ENCODE measurements around the gene RORC. TPM values are rescaled to one million over a fixed set of nuclear protein-coding genes. Genes with fewer than 3 reads are reported as not detected.

RORC gene
- total and polyA plus RNA-seq, 2 donors (not counting 1 experiment from before 2014, with no cell fraction given), result 0.17 TPM; not detected in 1

DNA sequence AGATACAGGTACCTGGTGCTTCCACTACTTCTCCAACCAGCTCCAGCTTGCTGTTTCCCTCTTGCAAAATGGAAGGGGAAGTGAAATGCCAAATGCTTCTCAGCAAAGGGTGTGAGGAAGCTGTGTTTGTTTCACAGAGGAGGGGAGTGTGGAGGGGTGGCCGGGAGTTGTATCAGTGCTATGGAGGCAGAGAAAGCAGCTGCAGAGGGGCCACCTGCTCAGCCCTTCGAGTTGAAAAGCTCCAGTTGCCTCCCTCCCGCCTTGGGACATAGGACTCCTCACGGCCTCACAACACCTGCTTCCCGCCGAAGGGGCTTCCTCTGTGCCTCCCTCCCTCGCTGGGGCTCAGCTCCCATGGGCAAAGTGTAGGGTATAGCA is 14.3 kb downstream of the RORC start:
- no peaks in the 10 kb centered on the region for H3K4me1 ChIP-seq (ENCODE audit: control insufficient read depth, extremely low read depth, insufficient read depth, low read length)
- no peaks in the 10 kb centered on the region for H3K9me3 ChIP-seq (ENCODE audit: control insufficient read depth, insufficient read depth, low read depth, low read length)
- no peak for DNase-seq (ENCODE audit: low read depth in 2 of 2)
- no peak overlapping the region for H3K4me2 ChIP-seq (ENCODE audit: extremely low read depth, insufficient read depth, low read length)
- H3K27ac ChIP-seq (ENCODE audit: insufficient read depth, low read length), result no peak overlapping the region
- H2AFZ ChIP-seq (ENCODE audit: low read length), result no peak overlapping the region
- H3K4me3 ChIP-seq (replicated peaks in 1 of 4; ENCODE audit: control extremely low read depth in 1 of 4, insufficient read depth in 1 of 4, low read depth in 3 of 4, low read length in 4 of 4), result no peak overlapping the region
- no peaks in the 10 kb centered on the region for H4K20me1 ChIP-seq (ENCODE audit: control insufficient read depth, extremely low read depth, insufficient read depth, low read length)
- H3K27me3 ChIP-seq (ENCODE audit: control insufficient read depth, insufficient read depth, low read length), result peaks cover 18% of the 10 kb centered on the region
- H3K79me2 ChIP-seq (ENCODE audit: control insufficient read depth, insufficient read depth, low read length), result no peaks in the 10 kb centered on the region
- TF ChIP-seq, protein P1, sequence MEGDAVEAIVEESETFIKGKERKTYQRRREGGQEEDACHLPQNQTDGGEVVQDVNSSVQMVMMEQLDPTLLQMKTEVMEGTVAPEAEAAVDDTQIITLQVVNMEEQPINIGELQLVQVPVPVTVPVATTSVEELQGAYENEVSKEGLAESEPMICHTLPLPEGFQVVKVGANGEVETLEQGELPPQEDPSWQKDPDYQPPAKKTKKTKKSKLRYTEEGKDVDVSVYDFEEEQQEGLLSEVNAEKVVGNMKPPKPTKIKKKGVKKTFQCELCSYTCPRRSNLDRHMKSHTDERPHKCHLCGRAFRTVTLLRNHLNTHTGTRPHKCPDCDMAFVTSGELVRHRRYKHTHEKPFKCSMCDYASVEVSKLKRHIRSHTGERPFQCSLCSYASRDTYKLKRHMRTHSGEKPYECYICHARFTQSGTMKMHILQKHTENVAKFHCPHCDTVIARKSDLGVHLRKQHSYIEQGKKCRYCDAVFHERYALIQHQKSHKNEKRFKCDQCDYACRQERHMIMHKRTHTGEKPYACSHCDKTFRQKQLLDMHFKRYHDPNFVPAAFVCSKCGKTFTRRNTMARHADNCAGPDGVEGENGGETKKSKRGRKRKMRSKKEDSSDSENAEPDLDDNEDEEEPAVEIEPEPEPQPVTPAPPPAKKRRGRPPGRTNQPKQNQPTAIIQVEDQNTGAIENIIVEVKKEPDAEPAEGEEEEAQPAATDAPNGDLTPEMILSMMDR (conservative IDR thresholded peaks at IDR 0.05 in 1 of 2, IDR thresholded peaks at IDR 0.05 in 1 of 2; ENCODE audit: low read depth in 1 of 2, low read length in 2 of 2), result no peak
- no peak for TF ChIP-seq EZH2 (IDR thresholded peaks at IDR 0.05; ENCODE audit: low read length, missing control alignments)
- H3K9ac ChIP-seq (ENCODE audit: insufficient read depth, low read length), result no peak overlapping the region
- H3K36me3 ChIP-seq (ENCODE audit: control insufficient read depth, insufficient read depth, low read length), result no peaks in the 10 kb centered on the region

DNA sequence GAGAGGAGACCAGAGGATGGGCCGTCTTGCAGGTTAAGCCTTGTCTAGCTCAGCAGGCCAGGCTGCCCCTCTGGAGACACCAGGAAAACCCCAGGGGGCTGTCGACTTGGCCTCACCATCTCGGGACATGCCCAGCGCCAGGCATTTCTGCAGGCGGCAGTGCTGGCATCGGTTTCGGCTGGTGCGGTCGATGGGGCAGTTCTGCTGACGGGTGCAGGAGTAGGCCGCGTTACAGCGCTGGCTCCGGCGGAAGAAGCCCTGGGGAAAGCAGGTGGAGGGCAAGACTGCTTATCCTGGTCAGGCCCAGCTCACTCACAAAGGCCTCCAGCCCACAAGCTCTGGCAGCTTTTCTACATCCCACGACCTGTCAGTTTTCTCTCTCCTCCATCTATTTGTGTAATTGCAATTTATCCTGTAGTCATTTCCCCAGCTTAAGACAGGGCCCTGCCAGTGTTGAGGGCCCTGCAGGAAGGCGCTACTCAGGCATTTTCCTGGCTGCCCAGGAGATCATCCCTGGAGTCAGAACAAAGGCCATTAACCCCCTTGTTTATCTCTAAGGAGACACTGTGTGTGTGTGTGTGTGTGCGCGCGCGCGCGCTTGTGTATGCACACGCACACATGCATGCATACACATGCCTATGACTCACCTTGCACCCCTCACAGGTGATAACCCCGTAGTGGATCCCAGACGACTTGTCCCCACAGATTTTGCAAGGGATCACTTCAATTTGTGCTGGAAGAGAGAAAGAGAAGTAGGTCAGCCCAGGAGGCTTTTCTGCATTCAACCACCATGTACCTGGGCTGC is 14.9 kb downstream of the RORC start:
- DNase-seq (ENCODE audit: low read depth in 2 of 2), result no peak
- TF ChIP-seq, protein P1 (conservative IDR thresholded peaks at IDR 0.05 in 1 of 2, IDR thresholded peaks at IDR 0.05 in 1 of 2; ENCODE audit: low read depth in 1 of 2, low read length in 2 of 2), result no peak

DNA sequence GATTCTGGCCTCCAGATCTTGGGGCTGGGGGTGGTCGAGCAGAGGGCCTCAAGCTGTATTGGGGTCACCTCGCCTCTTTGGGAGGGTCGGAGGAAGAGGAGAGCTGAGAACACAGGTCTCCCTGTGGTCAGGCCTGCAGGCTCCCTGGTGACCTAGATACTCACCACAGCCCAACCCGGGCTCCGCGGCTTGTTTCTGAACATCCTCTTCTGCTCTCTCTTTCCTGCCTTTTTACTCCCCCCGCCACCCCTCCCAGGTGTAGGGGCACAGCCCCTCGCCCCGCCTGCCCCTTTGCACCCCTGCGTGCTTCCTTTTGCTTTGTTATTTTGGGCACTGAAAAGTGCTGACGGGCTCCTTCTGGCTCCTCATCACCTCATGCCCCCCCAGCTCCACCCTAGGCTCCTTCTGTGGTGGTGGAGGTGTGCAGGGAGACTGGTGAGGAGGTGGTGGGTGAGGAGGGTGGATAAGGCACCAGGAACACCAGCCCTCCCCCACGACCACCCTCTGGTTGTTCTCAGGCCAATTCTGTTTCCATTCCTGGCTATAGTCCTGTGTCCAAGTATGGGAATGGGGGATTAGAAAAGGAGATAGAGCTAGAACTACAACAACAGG is 15.8 kb downstream of the RORC start:
- Histone ChIP-seq H3K9ac (ENCODE audit: insufficient read depth, low read length) (no peak overlapping the region), H3K79me2 (ENCODE audit: control insufficient read depth, insufficient read depth, low read length) (no peaks in the 10 kb centered on the region), H3K4me1 (ENCODE audit: control insufficient read depth, extremely low read depth, insufficient read depth, low read length) (no peaks in the 10 kb centered on the region), H3K4me3 (replicated peaks in 1 of 4; ENCODE audit: control extremely low read depth in 1 of 4, insufficient read depth in 1 of 4, low read depth in 3 of 4, low read length in 4 of 4) (no peak overlapping the region), H2AFZ (ENCODE audit: low read length) (no peak overlapping the region), H3K27me3 (ENCODE audit: control insufficient read depth, insufficient read depth, low read length) (peaks cover 22% of the 10 kb centered on the region), H3K36me3 (ENCODE audit: control insufficient read depth, insufficient read depth, low read length) (no peaks in the 10 kb centered on the region), H3K27ac (ENCODE audit: insufficient read depth, low read length) (no peak overlapping the region), H4K20me1 (ENCODE audit: control insufficient read depth, extremely low read depth, insufficient read depth, low read length) (no peaks in the 10 kb centered on the region), H3K9me3 (ENCODE audit: control insufficient read depth, insufficient read depth, low read depth, low read length) (no peaks in the 10 kb centered on the region), H3K4me2 (ENCODE audit: extremely low read depth, insufficient read depth, low read length) (no peak overlapping the region)
- DNase-seq (ENCODE audit: low read depth in 2 of 2), result no peak
- TF ChIP-seq EZH2 (IDR thresholded peaks at IDR 0.05; ENCODE audit: low read length, missing control alignments), result no peak
- TF ChIP-seq, protein P1 (conservative IDR thresholded peaks at IDR 0.05 in 1 of 2, IDR thresholded peaks at IDR 0.05 in 1 of 2; ENCODE audit: low read depth in 1 of 2, low read length in 2 of 2), result no peak

More for the DNA sequence above, 14.9 kb downstream of the RORC start:
- Histone ChIP-seq H4K20me1 (ENCODE audit: control insufficient read depth, extremely low read depth, insufficient read depth, low read length) (no peaks in the 10 kb centered on the region), H3K9ac (ENCODE audit: insufficient read depth, low read length) (no peak overlapping the region), H3K27me3 (ENCODE audit: control insufficient read depth, insufficient read depth, low read length) (peaks cover 18% of the 10 kb centered on the region), H3K4me3 (replicated peaks in 1 of 4; ENCODE audit: control extremely low read depth in 1 of 4, insufficient read depth in 1 of 4, low read depth in 3 of 4, low read length in 4 of 4) (no peak overlapping the region), H3K9me3 (ENCODE audit: control insufficient read depth, insufficient read depth, low read depth, low read length) (no peaks in the 10 kb centered on the region), H3K27ac (ENCODE audit: insufficient read depth, low read length) (no peak overlapping the region), H2AFZ (ENCODE audit: low read length) (no peak overlapping the region), H3K4me1 (ENCODE audit: control insufficient read depth, extremely low read depth, insufficient read depth, low read length) (no peaks in the 10 kb centered on the region), H3K36me3 (ENCODE audit: control insufficient read depth, insufficient read depth, low read length) (no peaks in the 10 kb centered on the region), H3K79me2 (ENCODE audit: control insufficient read depth, insufficient read depth, low read length) (no peaks in the 10 kb centered on the region), H3K4me2 (ENCODE audit: extremely low read depth, insufficient read depth, low read length) (no peak overlapping the region)

Data from fibroblast of lung (primary cell).